Body of pancreas (tissue), 4 donors: ENCODE results near the gene SLC66A1. TPM values are rescaled to one million over a fixed set of nuclear protein-coding genes. Genes with fewer than 3 reads are reported as not detected.
A peak's percentile ranks its signal among the peaks of the same experiment; 100 is the strongest.

Source experiments
- ATAC-seq: fragments of 150-250 bp; one replicate; pipeline ENCODE4 v1.9.1; 2016
- DNase-seq, 4 donors: peaks; one replicate each; pipeline ENCODE4 v3.0.0-alpha.2; 2019
- H3K27ac ChIP-seq, 4 donors: fragments of 200-600 bp; sonication (generic); 1 replicate in 3 of 4; 2 replicates in 1 of 4; pipeline versions ENCODE4 v1.5.1 to v1.6.1; 2016 to 2019; ENCODE audit warnings: mild to moderate bottlenecking in 1 of 4, mixed read lengths in 1 of 4, moderate library complexity in 1 of 4
- H3K27me3 ChIP-seq, 2 donors: fragments of 200-600 bp; sonication (generic); one replicate each; pipeline ENCODE4 v1.6.0; 2016; ENCODE audit warnings: mild to moderate bottlenecking in 1 of 2
- H3K36me3 ChIP-seq, 2 donors: fragments of 200-600 bp; sonication (generic); replicated peaks in 1 of 2; 2 replicates each; pipeline ENCODE4 v1.5.1; 2016; ENCODE audit warnings: low read depth in 2 of 2; ENCODE audit not compliant: insufficient read depth in 1 of 2
- H3K4me1 ChIP-seq: fragments of 200-600 bp; sonication (generic); one replicate; pipeline ENCODE4 v1.6.0; 2016
- H3K4me3 ChIP-seq, 2 donors: fragments of 200-600 bp; sonication (generic); 1 replicate in 1 of 2; 2 replicates in 1 of 2; pipeline ENCODE4 v1.5.1; 2016 to 2019
- H3K9me3 ChIP-seq, 3 donors: fragments of 200-600 bp; sonication (generic); 1 replicate in 2 of 3; 2 replicates in 1 of 3; pipeline ENCODE4 v1.5.1; 2016
- POLR2A ChIP-seq, 3 donors: fragments of 450-650 bp; IDR thresholded peaks; one replicate each; pipeline ENCODE4 v1.6.1; 2016; ENCODE audit warnings: antibody characterized with exemption in 3 of 3, mild to moderate bottlenecking in 2 of 3
- WGBS, 2 donors: methylation state at CpG; one replicate each; pipeline ENCODE4 v1.1.5; 2017; 5-methylcytosine and 5-hydroxymethylcytosine counted together
- intact Hi-C: fragments of 100-400 bp; cut with DNase I; formaldehyde crosslinking; loops from one replicate; pipeline ENCODE4 v1.15.1; 2023
- total RNA-seq, 2 donors: library from RNA; depleted of rRNA; stranded (reverse); fragments of >200 nt; gene quantifications; one replicate each; pipeline ENCODE4 v1.1.0, GENCODE V29; 2016
- TF ChIP-seq, protein P1 (sequence below), 7 experiments: fragments of 450-650 bp in 4 of 7; fragments of 200-600 bp in 3 of 7; sonication (generic) in 3 of 7; IDR thresholded peaks; one replicate each; pipeline ENCODE4 v1.5.1; 2016 to 2019; ENCODE audit warnings: antibody characterized with exemption in 7 of 7

SLC66A1 gene
- total RNA-seq, 2 donors from 2014 or later, result 9.6 to 23.4 TPM

DNA sequence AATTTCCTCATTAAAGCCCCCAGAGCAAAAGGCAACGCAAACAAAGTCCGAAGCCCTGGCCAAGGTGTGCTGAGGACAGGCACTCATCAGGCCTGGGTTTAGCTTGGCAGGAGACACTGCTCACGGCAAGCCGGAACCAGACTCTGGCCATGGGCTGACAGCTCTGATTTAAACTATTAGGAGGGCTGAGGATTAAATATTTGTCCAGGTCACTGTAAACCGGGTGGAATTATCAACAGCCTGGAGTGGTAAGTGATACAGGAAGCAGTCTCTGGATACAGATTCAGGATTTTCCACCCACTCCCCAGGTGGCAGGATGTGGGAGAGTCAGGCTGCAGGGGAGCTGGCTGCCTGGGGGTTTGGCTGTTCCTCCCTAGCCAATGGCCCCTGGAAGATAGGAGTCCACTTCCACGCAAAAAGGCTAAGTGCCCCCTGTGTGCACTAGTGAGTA lies 42.4 kb downstream of the SLC66A1 start:
- ATAC-seq (peak; percentile 19), DNase-seq (no peak)
- Histone ChIP-seq H3K4me1 (no peaks in the 10 kb centered on the region), H3K4me3 (no peak overlapping the region), H3K27ac (no peak overlapping the region), H3K27me3 (no peaks in the 10 kb centered on the region), H3K36me3 (peaks cover 0 to 27% of the 10 kb centered on the region in 2 donors), H3K9me3 (no peaks in the 10 kb centered on the region)
- 76 to 90% methylated on average over 5 to 6 of the region's 6 CpGs for WGBS, 2 donors
- no peak for TF ChIP-seq POLR2A (IDR thresholded peaks at IDR 0.05)
- TF ChIP-seq, protein P1, sequence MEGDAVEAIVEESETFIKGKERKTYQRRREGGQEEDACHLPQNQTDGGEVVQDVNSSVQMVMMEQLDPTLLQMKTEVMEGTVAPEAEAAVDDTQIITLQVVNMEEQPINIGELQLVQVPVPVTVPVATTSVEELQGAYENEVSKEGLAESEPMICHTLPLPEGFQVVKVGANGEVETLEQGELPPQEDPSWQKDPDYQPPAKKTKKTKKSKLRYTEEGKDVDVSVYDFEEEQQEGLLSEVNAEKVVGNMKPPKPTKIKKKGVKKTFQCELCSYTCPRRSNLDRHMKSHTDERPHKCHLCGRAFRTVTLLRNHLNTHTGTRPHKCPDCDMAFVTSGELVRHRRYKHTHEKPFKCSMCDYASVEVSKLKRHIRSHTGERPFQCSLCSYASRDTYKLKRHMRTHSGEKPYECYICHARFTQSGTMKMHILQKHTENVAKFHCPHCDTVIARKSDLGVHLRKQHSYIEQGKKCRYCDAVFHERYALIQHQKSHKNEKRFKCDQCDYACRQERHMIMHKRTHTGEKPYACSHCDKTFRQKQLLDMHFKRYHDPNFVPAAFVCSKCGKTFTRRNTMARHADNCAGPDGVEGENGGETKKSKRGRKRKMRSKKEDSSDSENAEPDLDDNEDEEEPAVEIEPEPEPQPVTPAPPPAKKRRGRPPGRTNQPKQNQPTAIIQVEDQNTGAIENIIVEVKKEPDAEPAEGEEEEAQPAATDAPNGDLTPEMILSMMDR (IDR thresholded peaks at IDR 0.05), result no peak
- intact Hi-C loops, result no loop called here

DNA sequence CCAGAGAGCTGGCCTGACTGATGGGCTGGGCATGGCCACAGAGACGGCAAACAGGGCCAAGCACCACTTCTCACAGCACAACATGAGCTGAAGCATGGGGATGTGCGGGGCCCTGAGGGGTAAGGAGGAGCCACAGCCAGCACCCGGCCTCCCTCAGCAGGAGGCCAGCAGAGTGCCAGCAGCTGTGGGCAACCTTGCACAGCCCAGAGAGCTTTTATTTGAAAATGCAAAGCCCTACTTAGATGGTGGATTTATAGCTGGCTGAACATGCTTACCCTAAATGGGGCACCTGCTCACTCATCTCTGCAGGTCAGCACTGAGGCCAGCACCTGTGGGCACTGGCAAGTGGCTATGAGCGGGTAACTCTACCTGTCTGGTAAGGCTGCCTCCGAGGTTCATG lies 44.1 kb downstream of the SLC66A1 start:
- Histone ChIP-seq H3K4me3 (no peak overlapping the region), H3K4me1 (no peaks in the 10 kb centered on the region), H3K27ac (no peak overlapping the region), H3K27me3 (no peaks in the 10 kb centered on the region), H3K9me3 (no peaks in the 10 kb centered on the region), H3K36me3 (peaks cover 0 to 26% of the 10 kb centered on the region in 2 donors)
- ATAC-seq (no peak), DNase-seq (no peak)
- intact Hi-C loops, result no loop called here
- TF ChIP-seq, protein P1 (IDR thresholded peaks at IDR 0.05), result no peak
- no peak for TF ChIP-seq POLR2A (IDR thresholded peaks at IDR 0.05)
- WGBS, 2 donors, result 95 to 96% methylated on average over 4 to 5 of the region's 5 CpGs

DNA sequence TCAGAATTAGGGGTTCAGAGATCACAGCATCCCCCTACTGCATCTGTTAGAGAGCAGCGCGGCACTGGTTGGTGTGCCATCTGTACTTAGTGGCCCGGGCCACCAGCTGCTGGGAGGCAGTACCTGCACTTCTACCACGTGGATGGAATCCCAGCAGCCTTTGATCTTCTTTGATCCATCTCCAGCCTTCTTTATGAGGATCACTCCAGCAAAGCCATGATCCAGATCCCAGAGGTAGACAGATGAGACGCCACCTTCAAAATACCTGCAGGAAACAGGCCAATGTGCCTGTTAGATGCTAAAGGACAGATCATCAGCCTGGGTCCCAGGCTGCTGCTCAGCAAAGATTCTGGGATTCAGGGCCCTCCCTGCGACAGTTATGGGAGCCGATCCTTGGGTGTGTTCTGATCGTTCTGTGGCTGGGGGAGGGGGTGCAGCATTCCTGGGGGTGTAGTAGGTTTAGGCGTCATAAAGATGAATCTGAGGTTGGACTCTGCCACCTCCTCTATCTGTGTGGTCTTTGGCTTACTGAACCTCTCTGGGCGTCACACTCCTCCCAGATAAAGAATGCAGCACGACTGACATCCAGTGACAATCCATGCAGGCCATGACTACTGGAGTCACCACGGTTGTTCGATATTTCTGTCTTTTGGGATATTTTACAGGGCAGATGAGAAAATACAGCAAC lies 45.3 kb downstream of the SLC66A1 start:
- no peak overlapping the region for H3K27ac ChIP-seq
- ATAC-seq, result no peak
- 87 to 91% methylated on average over 13 of the region's 13 CpGs for WGBS, 2 donors
- intact Hi-C loops, result no loop called here
- no peak for TF ChIP-seq POLR2A (IDR thresholded peaks at IDR 0.05)
- TF ChIP-seq, protein P1 (IDR thresholded peaks at IDR 0.05), result no peak
- H3K9me3 ChIP-seq, result no peaks in the 10 kb centered on the region
- no peaks in the 10 kb centered on the region for H3K27me3 ChIP-seq
- H3K4me3 ChIP-seq, result no peak overlapping the region
- H3K36me3 ChIP-seq, result peaks cover 0 to 24% of the 10 kb centered on the region in 2 donors
- no peaks in the 10 kb centered on the region for H3K4me1 ChIP-seq
- DNase-seq, result no peak

DNA sequence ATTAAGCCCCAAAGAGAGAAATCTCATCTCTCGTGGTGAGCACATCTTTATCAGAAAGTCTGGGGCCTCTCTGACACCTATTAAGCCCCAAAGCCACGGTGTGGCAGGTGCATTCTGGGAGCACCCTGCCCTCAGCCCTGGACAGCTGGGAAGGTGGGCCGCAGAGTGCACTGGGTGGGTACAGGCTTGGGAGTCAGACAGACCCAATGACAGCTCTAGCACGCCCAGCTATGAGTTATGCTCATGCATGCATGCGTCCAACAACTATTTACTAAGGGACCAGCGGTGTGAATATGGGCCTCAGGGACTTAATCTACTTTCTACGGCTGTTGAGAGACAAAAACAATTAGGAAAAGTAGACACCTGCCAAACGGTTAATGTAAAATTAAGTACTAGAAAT lies 46.6 kb downstream of the SLC66A1 start:
- H3K4me3 ChIP-seq, result no peak overlapping the region
- intact Hi-C loops, result no loop called here
- H3K27ac ChIP-seq, result no peak overlapping the region
- TF ChIP-seq, protein P1 (IDR thresholded peaks at IDR 0.05), result no peak
- no peak for TF ChIP-seq POLR2A (IDR thresholded peaks at IDR 0.05)
- no peaks in the 10 kb centered on the region for H3K9me3 ChIP-seq
- no peaks in the 10 kb centered on the region for H3K4me1 ChIP-seq
- ATAC-seq (no peak), DNase-seq (no peak)
- no peaks in the 10 kb centered on the region for H3K27me3 ChIP-seq
- 83 to 86% methylated on average over 5 to 8 of the region's 8 CpGs for WGBS, 2 donors
- H3K36me3 ChIP-seq, result peaks cover 0 to 18% of the 10 kb centered on the region in 2 donors

DNA sequence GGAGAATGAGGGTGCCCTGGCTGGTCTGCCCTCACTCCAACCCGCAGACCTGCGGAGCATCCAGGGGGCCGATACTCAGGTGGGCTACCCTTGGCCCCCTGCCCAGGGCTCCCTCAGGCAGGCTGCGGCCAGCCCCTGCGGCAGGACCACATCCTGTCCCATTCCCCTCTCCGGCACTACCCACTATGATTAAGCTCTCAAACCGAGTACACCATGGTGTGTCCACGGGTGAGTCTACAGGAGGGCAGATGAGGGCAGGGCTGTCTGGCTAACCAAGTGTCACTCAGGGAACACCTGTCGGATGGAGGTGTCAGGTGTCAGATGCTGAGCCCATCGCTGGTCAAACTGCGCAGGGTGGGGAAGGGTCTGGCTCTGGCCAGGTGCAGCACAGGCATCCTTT lies 47.2 kb downstream of the SLC66A1 start:
- no peak for ATAC-seq
- Histone ChIP-seq H3K27ac (no peak overlapping the region), H3K4me1 (no peaks in the 10 kb centered on the region), H3K27me3 (no peaks in the 10 kb centered on the region), H3K9me3 (no peaks in the 10 kb centered on the region), H3K36me3 (peaks cover 0 to 13% of the 10 kb centered on the region in 2 donors), H3K4me3 (no peak overlapping the region)
- DNase-seq, result no peak
- intact Hi-C loops, result no loop called here
- WGBS, 2 donors, result 78 to 87% methylated on average over 11 of the region's 11 CpGs
- no peak for TF ChIP-seq POLR2A (IDR thresholded peaks at IDR 0.05)
- TF ChIP-seq, protein P1 (IDR thresholded peaks at IDR 0.05), result no peak
